GM18519 (cell line): ENCODE measurements around the gene SRGAP1.

Source experiments
- ATAC-seq: cut with Tn5 transposase; IDR thresholded peaks from one replicate; pipeline ENCODE4 v1.9.1; 2021; ENCODE audit warnings: mild to moderate bottlenecking, moderate library complexity; ENCODE audit not compliant: unreplicated experiment, low FRiP score

Gene SRGAP1

DNA sequence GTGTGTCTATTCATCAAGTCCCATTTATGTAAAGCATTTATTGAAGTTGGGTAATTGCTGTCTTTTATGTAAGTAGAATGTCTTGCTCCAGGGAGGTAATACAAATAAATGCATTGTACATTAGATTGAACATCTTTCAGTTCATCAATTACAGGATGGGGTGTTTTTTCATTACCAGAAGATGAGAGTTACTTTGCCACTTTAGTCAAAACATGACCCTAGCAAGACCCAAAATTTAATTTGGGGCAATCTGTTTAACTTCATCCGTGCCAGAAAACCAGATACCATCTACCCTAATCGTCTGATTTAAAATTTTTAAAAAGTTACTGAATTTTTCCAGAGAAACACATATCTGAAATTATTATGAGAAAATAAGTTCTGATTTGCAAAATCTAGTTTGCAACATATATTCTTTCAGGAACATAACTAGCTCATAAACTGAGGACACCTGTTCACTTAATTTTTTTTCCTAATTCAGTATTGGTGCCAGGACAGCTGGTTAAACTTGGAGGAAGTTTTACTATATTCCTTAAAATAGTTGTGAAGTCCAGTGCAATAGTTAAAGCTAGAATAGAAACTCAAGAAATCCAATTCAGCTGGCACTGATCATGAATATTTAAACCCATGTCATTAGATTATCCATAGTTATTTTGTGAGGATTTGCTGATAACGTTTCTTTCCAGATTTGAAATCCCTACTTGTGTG lies 114.5 kb downstream of the SRGAP1 start:
- no peak for ATAC-seq

GRCh38 chr12:63961048-63961447 lies 116.5 kb downstream of the SRGAP1 start:
- ATAC-seq = no peak

DNA sequence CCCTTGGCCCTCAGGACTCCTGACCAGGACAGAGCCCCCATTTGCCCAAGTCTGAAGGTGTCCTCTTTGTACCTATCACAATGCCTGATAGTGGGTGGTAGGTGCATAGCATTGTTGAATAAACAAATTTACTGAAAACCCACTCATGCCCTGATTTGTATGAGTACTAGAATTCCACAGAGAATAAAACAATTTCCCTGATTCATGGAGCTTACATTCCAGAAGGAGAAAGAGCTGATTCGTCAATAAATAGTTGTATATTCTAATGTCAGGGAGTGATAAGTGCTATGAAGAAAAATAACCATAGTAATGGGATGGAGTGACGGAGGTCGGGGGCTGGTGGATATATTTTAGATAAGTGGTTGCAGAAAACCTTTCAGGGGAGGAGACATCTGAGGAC lies 117.0 kb downstream of the SRGAP1 start:
- no peak for ATAC-seq

GRCh38 chr12:63963868-63964267 lies 119.4 kb downstream of the SRGAP1 start:
- no peak for ATAC-seq

DNA sequence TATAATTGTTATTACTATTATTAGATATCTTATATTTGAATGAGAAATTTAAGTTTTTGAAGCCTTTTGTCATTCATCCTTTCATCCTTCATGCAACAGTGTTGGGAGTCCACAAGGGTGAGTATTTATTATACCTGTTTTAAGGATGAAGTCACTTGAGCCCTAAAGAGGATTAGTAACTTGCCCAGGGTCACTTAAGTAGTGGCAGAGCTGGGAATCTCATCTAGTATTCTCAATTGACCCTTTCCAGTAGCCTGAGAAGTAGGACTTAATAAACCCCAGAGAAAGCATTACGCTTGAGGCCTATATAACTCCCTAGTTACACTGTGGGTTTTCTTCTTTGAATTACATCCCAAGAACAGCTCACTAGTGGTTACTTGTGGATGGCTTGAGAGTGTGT lies 119.8 kb downstream of the SRGAP1 start:
- no peak for ATAC-seq

GRCh38 chr12:63965936-63966605 lies 121.6 kb downstream of the SRGAP1 start:
- ATAC-seq = no peak

DNA sequence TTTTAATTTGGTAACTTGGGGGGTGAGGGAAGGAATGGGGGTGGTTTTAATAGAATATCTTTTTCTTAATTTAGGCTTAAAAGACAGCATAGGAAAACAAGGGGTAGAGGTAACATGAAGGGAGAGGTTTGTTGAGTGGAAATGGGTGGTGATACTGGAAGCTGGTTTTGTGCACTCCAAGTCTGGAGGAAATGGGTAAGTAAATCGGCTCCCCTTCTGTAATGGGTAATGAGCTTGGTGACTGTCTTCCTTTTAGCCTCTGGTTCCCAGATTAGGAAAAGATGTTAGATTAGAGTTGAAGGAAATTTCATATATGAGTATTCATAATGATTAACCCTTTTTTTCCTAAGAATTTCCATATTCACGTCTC lies 122.1 kb downstream of the SRGAP1 start:
- ATAC-seq = no peak

- ATAC-seq = no peak
Measured at GRCh38 chr12:63967358-63968145, 123.1 kb downstream of the SRGAP1 start.

DNA sequence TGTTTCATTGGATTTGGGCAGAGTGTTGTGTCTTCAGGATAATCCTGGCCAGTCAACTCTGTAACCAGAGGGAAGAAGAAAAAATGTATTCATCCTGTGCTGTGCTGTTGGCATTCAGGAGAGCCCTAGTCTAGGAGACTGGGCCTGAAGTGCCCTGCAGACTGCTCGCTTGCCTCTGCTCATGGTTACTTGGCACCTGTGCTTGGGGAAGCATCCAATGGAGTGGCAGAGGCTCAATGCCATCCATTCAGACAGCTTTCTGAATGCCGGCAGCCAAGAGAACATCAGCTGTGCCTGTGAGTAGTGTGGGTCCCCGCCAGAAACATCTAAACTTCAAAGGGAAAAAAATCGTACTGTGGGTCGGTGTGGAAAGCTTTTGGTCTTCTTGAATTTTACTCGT lies 124.2 kb downstream of the SRGAP1 start:
- ATAC-seq = no peak

DNA sequence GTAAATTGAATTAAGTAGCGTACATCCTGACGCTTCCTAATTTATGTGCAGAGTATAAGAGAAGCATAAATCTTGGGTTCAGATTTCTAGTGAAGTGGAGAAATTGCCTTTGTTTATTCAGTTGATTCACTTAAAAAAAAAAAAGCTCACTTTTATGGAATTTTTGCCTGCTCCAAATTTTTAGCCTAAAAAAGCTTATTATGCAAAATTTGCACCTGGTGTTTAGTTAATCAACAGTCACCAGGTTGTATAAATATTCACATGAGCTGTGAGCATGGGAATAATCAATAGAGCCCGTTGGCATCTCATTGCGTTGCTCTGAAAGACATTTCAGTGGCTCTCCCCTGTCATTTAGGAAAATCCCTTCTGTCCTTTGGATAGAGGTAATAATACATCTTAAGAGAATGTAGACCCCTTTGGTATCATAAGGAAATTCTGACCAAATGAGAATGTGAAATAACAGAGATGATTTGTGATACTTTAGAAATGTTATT lies 132.4 kb downstream of the SRGAP1 start:
- no peak for ATAC-seq

DNA sequence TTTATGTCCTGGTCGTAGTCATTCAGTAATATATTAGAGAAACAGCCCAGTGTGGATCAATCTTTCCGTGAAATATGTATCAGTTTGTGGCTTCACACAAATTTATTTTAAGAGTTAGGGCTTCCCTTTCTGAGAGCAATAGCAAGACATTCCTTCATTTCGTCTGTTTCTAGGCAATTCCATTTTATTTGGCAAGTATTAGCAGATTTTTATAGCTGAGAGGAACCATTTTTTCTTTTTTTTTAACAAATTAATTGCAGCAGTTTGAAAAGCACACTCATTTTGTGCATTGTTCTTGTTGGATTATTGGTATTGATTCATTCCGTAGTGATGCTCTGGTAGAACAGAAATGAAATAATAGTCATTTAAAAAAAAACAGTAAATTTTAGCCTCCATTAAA lies 132.9 kb downstream of the SRGAP1 start:
- ATAC-seq = no peak

GRCh38 chr12:63978519-63978918 lies 134.0 kb downstream of the SRGAP1 start:
- no peak for ATAC-seq

DNA sequence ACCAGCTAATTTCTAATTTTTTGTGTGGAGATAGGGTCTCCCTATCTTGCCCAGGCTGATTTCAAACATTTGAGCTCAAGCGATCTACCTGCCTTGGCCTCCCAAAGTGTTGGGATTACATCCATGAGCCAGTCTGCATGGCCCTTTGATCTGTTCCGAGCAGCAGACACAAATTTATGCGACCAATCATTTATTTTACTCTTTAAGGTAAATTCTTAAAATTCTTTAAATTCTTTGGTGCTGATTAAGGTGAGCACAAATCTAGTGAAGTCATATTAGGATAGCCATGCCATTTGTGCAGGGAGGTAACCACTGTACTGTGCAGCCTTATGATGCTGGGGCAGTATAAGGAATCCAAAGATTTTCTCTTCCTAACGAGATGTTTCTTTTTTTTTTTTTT lies 135.7 kb downstream of the SRGAP1 start:
- ATAC-seq = no peak

GRCh38 chr12:63981343-63981742 lies 136.8 kb downstream of the SRGAP1 start:
- no peak for ATAC-seq

GRCh38 chr12:63982604-63983295 lies 138.2 kb downstream of the SRGAP1 start:
- ATAC-seq = no peak

DNA sequence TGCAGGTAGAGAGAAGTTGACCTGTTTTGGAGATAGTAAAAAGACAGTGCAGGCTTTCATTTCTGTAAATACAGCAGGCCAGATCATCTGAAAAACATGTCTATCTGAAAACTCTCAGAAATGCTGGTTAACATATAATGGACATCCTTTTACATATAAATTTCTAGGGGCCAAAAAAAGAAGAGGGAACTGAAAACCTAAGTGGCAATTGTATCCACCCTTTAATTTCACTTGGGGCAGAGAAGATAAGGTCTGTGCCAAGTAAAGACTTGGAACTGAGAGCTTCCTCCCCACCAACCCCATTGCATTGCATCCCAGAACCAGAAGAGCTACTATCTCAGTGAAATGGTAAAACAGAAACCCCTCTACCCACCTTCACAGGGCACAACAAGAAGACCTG lies 141.0 kb downstream of the SRGAP1 start:
- no peak for ATAC-seq

DNA sequence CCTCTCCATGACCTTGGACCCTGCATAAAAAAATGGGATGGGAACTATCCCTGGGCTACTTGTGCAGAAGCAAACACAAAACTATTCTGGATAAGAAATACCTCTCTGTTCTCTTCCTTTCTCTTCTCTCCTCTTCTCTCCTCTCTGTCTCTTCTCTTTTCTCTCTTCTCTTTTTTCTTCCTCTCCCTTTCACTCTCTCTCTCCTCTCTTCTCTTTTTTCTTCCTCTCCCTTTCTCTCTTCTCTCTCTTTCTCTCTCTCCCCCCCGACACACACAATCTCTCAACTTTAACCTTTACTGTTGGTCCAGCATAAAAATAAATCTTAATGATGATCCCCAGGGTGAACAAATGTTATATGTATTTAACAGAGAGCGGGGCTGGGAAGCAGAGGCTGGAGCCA lies 141.4 kb downstream of the SRGAP1 start:
- no peak for ATAC-seq

GRCh38 chr12:63989301-63989845 lies 144.9 kb downstream of the SRGAP1 start:
- no peak for ATAC-seq

DNA sequence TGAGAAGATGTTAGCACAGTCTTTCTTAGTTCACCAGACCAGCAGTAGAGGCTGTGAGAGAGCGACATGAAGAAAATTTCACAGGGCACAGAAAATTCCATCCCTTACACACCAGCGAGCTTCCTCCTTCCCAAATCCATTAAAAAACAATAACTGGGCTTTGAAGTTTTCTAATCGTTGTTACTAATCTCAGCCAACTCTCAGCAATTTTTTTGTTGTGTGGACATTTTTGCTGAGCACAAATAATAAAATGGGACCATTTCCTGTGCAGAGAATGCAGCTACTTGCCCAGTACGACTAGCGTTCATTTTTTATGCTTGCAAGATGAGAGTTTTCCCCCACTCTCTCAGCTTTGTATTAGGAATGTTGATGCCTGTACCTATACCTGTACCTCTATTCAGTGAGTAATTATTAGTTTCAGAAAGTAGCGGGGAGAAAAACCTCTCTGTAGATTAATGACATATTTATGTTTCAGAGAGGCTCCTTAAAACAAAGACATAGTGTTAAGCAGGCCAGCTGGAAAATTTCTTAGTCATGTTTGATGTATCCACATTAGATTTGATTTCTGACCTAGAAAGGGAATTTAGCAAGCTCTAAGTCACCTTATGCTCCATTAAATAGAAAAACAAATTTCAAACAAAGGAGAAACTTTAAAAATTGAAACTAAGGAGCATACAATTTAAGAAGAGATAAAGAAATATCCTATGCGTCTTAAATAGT lies 146.5 kb downstream of the SRGAP1 start:
- no peak for ATAC-seq

DNA sequence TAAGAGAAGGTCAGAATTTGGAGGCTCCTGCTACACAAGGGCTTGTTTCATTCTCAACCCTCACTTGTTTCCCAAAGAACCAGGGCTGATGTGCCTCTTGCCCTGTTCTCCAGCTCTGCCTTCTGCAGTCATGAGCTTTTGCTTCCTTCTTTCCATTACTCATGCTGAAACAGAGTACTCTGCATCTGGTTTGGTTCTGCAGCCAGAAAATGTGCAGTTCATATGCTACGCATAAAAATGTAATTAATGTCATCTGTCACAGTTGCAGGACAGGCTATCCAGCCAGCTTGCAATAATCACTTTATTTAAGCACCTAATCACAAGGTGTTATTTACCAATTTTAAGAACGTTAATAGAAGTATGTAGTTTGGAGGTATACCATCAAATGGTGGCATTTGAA lies 150.2 kb downstream of the SRGAP1 start:
- ATAC-seq = no peak
